Ammon's horn (tissue), 1 donor: ENCODE results near the gene PTGFRN.
A peak's percentile ranks its signal among the peaks of the same experiment; 100 is the strongest.

Source experiments
- DNase-seq: peaks from one replicate; pipeline ENCODE4 v3.0.0-alpha.2; 2016; ENCODE audit warnings: low spot score

The PTGFRN gene

DNA sequence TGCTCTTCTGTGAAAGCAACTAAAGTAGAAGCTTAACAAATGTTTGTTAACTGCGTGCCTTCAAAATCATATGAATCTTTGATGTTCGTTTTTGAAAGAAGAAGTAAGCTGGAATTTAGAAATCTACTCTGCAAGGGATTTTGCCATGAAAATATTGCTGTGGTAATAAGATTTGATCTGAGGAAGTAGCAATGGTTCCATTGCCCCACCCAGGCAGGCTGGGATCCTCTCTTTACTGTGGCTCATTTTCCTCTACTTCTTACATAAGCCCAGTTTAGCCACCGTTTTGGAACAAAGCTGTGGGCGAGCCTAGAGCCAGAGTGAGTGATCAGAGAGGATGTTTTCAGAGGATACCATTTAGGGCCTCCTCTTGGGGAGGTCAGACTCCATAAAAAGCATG, 20.3 kb upstream of the PTGFRN start:
- no peak for DNase-seq

DNA sequence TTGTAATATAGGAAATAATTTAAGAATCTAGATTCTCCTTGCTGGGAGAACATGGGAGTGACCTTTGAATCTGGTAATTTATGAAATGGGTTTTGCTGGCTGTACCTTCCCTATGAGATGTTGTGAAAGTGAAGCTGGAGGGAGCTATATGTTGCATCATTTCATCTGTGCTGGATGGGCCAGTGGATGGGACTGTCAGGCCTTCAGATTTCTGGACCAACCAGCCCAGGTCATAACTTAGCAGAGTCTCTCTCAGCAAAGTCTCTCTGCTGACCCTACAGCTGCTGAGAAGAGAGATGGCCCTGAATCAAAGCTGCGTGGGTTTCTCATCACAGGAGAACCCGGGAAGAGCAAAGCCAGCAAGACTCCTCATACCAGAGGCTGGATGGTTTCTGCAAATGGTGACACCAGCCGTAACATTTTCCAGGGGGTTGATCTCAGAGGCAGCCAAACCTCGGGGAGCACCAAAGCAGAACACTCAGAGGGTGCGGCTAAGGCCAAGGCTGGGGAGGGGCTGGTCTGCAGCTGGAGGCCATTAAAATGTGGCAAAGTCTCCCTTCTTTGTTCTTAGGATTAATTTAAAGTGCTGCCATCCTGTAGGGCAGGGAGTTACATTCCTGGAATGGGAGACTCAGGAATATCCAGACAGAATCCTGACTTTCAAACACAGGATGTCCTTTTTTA, 18.2 kb upstream of the PTGFRN start:
- DNase-seq = no peak

DNA sequence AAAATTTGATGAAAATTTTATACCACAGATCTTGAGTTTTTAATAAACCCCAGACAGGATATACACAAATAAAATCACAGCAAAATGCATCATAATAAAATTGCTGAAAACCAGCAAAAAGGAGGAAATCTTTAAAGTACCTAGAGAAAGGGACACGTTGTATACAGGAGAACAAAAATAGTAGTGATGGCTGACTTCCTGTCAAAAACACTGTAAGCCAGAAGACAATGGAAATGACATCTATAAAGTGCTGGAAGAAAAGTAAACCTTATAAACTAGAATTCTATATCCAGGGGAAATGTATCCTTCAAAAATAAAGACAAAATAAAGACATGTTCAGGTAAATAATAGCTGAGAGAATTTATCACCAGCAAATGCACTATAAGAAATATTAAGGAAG, 14.6 kb upstream of the PTGFRN start:
- DNase-seq = no peak

- no peak for DNase-seq
These were observed 10.2 kb upstream of the PTGFRN start for GRCh38 chr1:116899529-116899928.

- DNase-seq = no peak
These were observed 9.0 kb upstream of the PTGFRN start for GRCh38 chr1:116900471-116901365.

DNA sequence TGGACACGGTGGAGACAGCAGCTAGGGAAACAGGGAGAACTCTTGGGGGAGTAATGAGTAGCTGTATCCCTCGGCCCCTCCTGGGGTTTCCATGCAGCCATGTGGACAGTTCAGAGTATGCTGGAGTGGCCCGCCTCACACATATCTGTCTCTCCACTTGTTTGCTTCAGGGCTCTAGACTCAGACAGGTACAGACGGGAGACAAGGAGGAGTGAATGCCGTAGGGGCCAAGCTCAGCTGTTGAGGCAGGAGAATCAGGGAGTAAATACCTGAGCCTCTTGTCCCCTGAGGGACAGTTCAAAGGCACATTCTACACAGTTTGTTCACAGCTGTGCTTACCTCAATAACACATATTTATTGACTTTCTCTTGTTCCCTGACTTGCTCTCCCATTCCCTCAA, 7.7 kb upstream of the PTGFRN start:
- DNase-seq = no peak

DNA sequence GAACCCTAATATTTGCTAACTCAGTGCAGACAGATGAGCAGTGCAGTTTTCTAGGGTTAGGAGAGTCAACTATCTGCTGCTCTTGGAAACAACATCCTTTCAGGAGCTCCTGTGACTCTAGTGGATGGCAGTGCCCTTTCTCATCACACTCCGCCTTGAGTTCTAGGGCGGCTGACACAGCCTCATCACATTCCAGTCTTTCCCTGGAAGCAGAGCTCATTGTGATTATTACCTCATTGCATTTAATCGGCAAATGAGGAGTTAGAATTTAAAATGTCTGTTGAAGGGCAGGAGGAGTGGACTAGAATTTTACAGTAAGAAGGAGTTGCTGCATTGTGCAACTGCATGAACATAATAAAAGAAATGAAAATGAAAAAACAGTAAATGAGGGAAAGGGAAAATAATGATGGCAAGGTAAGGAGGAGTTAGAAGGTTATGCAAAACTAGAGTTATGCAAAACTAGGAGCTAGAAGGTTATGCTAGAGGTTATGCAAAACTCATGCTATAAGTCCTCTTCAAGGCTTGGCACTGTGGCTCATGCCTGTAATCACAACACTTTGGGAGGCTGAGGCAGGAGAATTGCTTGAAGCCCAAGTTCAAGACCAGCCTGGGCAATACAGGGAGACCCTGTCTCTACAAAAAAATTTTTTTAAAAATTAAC, 6.9 kb upstream of the PTGFRN start:
- no peak for DNase-seq

DNA sequence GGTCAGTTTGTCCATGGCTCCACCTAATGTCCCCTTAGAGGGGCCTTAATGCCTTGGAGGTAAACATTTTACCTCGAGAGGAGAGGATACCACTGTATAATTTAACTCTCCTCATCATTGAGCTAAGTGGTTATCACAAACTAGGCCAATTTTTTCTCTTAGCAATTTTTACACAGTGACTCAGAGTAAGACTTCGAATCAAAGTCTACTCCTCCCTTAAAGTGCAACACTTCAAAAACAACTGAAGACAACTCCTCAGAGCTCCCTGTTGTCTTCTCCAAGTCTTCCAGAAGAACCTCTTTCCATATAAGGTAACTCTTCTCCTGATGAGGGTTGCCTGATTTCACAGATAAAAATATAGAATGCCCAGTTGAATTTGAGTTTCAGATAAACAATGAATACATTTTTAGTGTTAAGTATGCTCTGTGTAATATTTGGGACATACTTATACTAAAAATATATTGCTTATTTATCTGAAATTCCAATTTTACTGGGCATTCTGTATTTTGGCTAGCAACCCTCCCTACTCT, 4.9 kb upstream of the PTGFRN start:
- no peak for DNase-seq

GRCh38 chr1:116906812-116907211, 2.9 kb upstream of the PTGFRN start:
- no peak for DNase-seq

DNA sequence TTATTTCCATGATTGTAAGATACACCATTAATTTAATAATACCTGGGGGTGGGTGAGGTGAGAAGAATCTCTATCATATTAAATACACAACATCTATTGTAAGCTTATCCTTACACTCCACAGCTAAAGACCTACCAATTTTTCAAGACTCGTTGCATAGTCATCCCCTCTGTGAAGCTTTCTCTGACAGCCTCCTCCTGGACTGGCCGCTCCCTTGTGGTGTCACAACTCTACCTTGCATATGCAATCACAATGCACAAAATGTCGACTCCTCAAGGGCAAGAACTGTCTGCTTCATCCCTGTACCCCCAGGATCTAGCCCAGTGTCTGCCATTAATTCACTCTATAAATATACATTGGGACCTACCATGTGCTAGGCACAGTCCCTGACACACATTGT, 2.4 kb upstream of the PTGFRN start:
- no peak for DNase-seq

GRCh38 chr1:116908266-116908665, 1.4 kb upstream of the PTGFRN start:
- no peak for DNase-seq

DNA sequence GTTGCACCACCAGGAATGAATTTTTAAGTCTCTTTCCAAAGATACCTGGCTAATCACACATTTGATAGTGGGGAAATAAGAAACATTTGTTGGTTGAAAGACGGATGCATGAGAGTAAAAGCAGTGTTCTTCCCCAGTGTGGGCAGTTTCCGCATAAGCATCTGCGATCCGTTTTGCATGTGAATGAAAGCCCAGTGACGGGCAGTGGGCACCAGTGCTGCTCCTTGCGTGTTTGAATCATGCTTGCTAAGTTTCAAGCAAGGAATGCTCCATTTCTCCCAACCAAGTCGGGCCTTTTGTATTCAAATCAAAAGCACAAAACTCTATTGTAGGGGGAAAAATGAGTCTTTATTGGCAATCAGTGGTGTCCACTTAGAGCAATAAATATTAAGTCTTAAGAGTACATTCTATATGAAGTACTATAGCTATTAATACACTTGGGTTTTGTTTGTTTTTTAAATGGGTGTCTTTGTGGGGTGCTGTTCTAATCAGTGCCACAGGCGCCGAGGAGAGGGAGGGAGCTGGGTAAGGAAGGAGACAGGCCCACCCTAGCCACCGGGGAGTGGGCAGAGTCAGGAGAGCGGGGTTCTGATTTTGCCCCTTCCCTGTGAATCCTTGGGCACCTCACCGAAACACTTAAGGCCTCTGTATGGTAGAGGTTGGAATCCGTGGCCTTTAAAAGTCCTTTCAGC, 750 bp upstream of the PTGFRN start:
- peak; percentile 14 for DNase-seq

DNA sequence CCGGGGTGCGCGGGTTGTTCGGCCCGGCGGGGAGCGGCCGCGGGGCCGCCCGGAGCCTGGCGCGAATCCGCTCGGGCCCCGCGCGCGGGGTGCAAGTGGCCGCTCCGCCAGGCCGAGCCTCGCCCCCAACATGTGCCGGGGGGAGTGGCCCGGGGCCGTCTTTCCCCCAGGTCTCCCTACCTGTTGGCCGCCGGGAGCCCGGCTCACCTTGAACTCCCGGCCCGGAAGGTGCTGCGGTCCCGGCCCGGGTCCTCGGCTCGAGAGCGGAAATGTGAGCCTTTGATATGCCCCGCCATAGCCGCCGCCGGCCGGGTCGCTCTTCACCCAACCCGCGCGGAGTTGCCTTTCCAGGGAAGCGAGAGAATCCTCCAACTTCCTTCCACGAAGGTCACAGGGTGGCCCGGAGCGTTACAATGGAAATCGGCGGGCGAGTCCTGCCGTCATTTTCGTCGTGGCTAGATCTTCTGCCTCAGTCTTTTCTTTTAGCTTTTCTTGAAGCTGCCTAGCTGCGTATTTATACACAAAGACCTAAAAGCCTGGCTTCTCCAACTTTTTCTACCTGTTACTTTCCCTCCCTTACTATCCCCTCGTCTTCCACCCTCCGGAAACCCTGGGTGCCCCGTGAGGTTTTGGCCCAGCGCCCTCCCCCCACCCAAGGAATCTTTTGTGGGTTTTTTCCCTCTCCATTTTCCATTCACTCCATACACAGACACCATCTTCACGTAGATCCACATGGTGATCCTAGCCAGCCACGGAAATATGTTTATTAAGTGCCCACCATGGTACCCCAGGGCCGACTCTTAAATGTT, 867 bp downstream of the PTGFRN start:
- peak; percentile 5 for DNase-seq

DNA sequence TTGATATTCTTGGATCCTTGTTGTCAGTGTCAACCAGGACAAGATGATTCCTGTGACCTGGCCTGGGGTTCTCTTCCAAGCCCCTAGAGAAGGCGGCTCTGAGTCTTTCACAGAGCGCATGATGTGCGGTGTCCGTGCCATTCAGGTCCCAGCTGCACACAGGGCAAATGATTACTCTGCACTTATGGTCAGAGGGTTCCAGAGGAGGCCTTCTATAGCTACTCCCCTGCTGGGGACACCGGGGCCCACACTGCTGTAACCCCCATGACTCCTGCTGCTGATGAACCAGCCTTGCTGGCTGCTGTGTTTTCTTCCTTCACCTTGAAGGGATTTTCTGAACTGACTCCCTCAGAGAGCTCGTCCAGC, 1.5 kb downstream of the PTGFRN start:
- no peak for DNase-seq

- DNase-seq = no peak
These were observed 2.2 kb downstream of the PTGFRN start for GRCh38 chr1:116911779-116912469.

- no peak for DNase-seq
These were observed 3.1 kb downstream of the PTGFRN start for GRCh38 chr1:116912846-116913245.

- peak; percentile 23 for DNase-seq
These were observed 4.2 kb downstream of the PTGFRN start for GRCh38 chr1:116913941-116914340.

DNA sequence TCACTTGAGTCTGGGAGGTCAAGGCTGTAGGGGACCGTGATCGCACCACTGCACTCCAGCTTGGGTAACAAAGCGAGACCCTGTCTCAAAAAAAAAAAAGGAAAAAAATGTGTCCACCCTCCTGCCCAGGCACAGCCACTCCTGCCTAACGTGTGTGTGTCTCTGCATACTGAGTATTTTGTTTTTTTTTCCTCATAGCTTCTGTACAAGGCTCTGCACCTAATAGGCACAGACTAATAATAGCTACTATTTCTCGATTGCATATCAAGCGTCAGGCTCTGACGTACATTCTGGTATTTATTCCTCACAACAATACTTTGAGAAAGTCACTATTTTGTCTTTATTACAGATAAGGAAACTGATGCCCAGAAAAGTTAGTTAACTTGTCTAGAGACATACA, 5.0 kb downstream of the PTGFRN start:
- no peak for DNase-seq

GRCh38 chr1:116915086-116915661, 5.5 kb downstream of the PTGFRN start:
- DNase-seq = no peak

DNA sequence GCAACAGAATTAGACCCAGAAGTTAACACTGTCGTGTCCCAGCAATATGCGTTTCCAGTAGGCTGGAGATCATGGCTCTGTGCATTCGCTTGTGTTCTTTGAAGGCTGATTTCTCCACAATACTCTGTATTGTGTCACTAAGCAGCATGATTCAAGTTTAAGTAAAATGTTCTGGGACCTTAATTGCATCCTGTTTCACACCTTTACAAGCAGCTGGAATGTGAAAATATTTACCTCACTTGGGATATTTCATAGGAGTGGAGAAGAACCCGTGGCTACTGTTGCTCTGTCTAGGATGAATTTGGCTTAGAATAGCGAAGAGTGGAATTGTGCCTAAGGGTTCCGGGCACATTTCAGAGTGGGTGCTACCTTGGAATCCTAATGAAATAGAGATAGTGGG, 6.3 kb downstream of the PTGFRN start:
- DNase-seq = no peak
